ENCODE measurements around the gene ADAP1.

The ADAP1 gene

GRCh38 chr7:958221-959200 is 4.0 kb upstream of the ADAP1 start:
- Histone ChIP-seq H3K9me3 (ENCODE audit: control insufficient read depth, insufficient read depth, low read depth, low read length) (no peaks in the 10 kb centered on the region), H3K4me3 (ENCODE audit: low read depth, low read length) (no peak overlapping the region), H3K4me1 (ENCODE audit: control insufficient read depth, insufficient read depth, low read length) (no peaks in the 10 kb centered on the region), H3K27ac (ENCODE audit: extremely low read depth, low read depth, low read length) (no peak overlapping the region), H3K36me3 (ENCODE audit: control insufficient read depth in 2 of 2, insufficient read depth in 1 of 2, low read length in 2 of 2) (no peaks in the 10 kb centered on the region)
- CTCF ChIA-PET = interaction anchor here (1.3 kb wide), 1 partner anchor 35 kb away, joined by 6 read pairs; no protein-coding TSS in a partner anchor
- TF ChIP-seq ZNF214 (tag by site-specific recombination; IDR thresholded peaks at IDR 0.05; ENCODE audit: borderline replicate concordance) (no peak), PATZ1 (tag by site-specific recombination; IDR thresholded peaks at IDR 0.05) (no peak), IKZF3 (tag by site-specific recombination; IDR thresholded peaks at IDR 0.05) (no peak)
- POLR2A ChIA-PET = no interaction called here

- POLR2A ChIA-PET = no interaction called here
- Histone ChIP-seq H3K4me1 (ENCODE audit: control insufficient read depth, insufficient read depth, low read length) (no peaks in the 10 kb centered on the region; the same call in 1 of the 2 replicates), H3K36me3 (ENCODE audit: control insufficient read depth in 2 of 2, insufficient read depth in 1 of 2, low read length in 2 of 2) (no peaks in the 10 kb centered on the region), H3K27ac (ENCODE audit: extremely low read depth, low read depth, low read length) (no peak overlapping the region), H3K9me3 (ENCODE audit: control insufficient read depth, insufficient read depth, low read depth, low read length) (no peaks in the 10 kb centered on the region), H3K4me3 (ENCODE audit: low read depth, low read length) (no peak overlapping the region)
- no peak for TF ChIP-seq ZFP69B (tag by site-specific recombination; IDR thresholded peaks at IDR 0.05)
- TF ChIP-seq KLF9 (tag by site-specific recombination; IDR thresholded peaks at IDR 0.05; ENCODE audit: low read depth) = no peak
- no peak for TF ChIP-seq ZNF404 (tag by site-specific recombination; IDR thresholded peaks at IDR 0.05)
- no peak for TF ChIP-seq ZNF324 (tag by site-specific recombination; IDR thresholded peaks at IDR 0.05)
- TF ChIP-seq ZNF626 (tag by site-specific recombination; IDR thresholded peaks at IDR 0.05) = no peak
- no peak for TF ChIP-seq ZNF843 (tag by site-specific recombination; IDR thresholded peaks at IDR 0.05)
- no peak for TF ChIP-seq ZNF19 (tag by site-specific recombination; IDR thresholded peaks at IDR 0.05; ENCODE audit: low read depth)
- TF ChIP-seq SP7 (tag by site-specific recombination; IDR thresholded peaks at IDR 0.05) = no peak
- TF ChIP-seq ZSCAN23 (tag by site-specific recombination; IDR thresholded peaks at IDR 0.05) = no peak
- TF ChIP-seq GFI1B (tag by site-specific recombination; IDR thresholded peaks at IDR 0.05) = no peak
- TF ChIP-seq ZNF600 (tag by site-specific recombination; IDR thresholded peaks at IDR 0.05) = no peak
- no peak for TF ChIP-seq ZNF214 (tag by site-specific recombination; IDR thresholded peaks at IDR 0.05; ENCODE audit: borderline replicate concordance)
- TF ChIP-seq ZNF10 (tag by site-specific recombination; IDR thresholded peaks at IDR 0.05) = no peak
- TF ChIP-seq ZNF23 (tag by site-specific recombination; IDR thresholded peaks at IDR 0.05; ENCODE audit: borderline replicate concordance) = no peak
- no peak for TF ChIP-seq ZNF155 (tag by site-specific recombination; IDR thresholded peaks at IDR 0.05)
- no peak for TF ChIP-seq OSR2 (tag by site-specific recombination; IDR thresholded peaks at IDR 0.05)
- no peak for TF ChIP-seq ZBTB7A (tag by site-specific recombination; IDR thresholded peaks at IDR 0.05; ENCODE audit: low read depth)
- CTCF ChIA-PET = interaction anchor here (1.3 kb wide), 1 partner anchor 35 kb away, joined by 6 read pairs; no protein-coding TSS in a partner anchor
These were observed 3.1 kb upstream of the ADAP1 start for GRCh38 chr7:957418-958220.

- no peaks in the 10 kb centered on the region for H3K9me3 ChIP-seq (ENCODE audit: control insufficient read depth, insufficient read depth, low read depth, low read length)
- no peaks in the 10 kb centered on the region; the same call in 1 of the 2 replicates for H3K4me1 ChIP-seq (ENCODE audit: control insufficient read depth, insufficient read depth, low read length)
- H3K36me3 ChIP-seq (ENCODE audit: control insufficient read depth in 2 of 2, insufficient read depth in 1 of 2, low read length in 2 of 2) = no peaks in the 10 kb centered on the region
- H3K27ac ChIP-seq (ENCODE audit: extremely low read depth, low read depth, low read length) = no peak overlapping the region
- ChIA-PET CTCF (no interaction called here), POLR2A (no interaction called here)
- H3K4me3 ChIP-seq (ENCODE audit: low read depth, low read length) = no peak overlapping the region
- TF ChIP-seq TSHZ1 (tag by site-specific recombination; IDR thresholded peaks at IDR 0.05; ENCODE audit: borderline replicate concordance) = no peak
- no peak for TF ChIP-seq ZNF768 (tag by site-specific recombination; IDR thresholded peaks at IDR 0.05)
- no peak for TF ChIP-seq YY1 (tag by site-specific recombination; IDR thresholded peaks at IDR 0.05)
- no peak for TF ChIP-seq ZNF423 (tag by site-specific recombination; IDR thresholded peaks at IDR 0.05)
- no peak for TF ChIP-seq ZNF548 (tag by site-specific recombination; IDR thresholded peaks at IDR 0.05)
- TF ChIP-seq ZBTB8A (tag by site-specific recombination; IDR thresholded peaks at IDR 0.05) = no peak
- TF ChIP-seq ZBTB21 (tag by site-specific recombination; IDR thresholded peaks at IDR 0.05) = no peak
These were observed 1.6 kb upstream of the ADAP1 start for GRCh38 chr7:956031-956430.
